Testis (tissue), 3 donors: ENCODE measurements around the gene EDA2R. TPM values are rescaled to one million over a fixed set of nuclear protein-coding genes. Genes with fewer than 3 reads are reported as not detected.

Source experiments
- DNase-seq: peaks from one replicate; pipeline ENCODE4 v3.0.0-alpha.2; 2019
- H3K27ac ChIP-seq, 2 donors: fragments of 200-600 bp; sonication (generic); one replicate each; pipeline ENCODE4 v1.5.1; 2019
- H3K27me3 ChIP-seq: fragments of 200-600 bp; sonication (generic); one replicate; pipeline ENCODE4 v1.5.1; 2019
- H3K36me3 ChIP-seq: fragments of 200-600 bp; sonication (generic); one replicate; pipeline ENCODE4 v1.5.1; 2017; ENCODE audit warnings: low read depth; ENCODE audit errors: missing control alignments
- H3K4me1 ChIP-seq: fragments of 200-600 bp; sonication (generic); one replicate; pipeline ENCODE4 v1.5.1; 2019
- H3K4me3 ChIP-seq, 2 donors: fragments of 200-600 bp; sonication (generic); one replicate each; pipeline ENCODE4 v1.5.1; 2017 to 2019
- H3K9me3 ChIP-seq: fragments of 200-600 bp; sonication (generic); one replicate; pipeline ENCODE4 v1.5.1; 2017
- CTCF ChIP-seq, 3 experiments: fragments of 450-650 bp in 2 of 3; fragments of 200-600 bp in 1 of 3; sonication (generic) in 1 of 3; IDR thresholded peaks; one replicate each; pipeline ENCODE4 v1.5.1; 2016 to 2019; ENCODE audit warnings: antibody characterized with exemption in 3 of 3, mild to moderate bottlenecking in 2 of 3, moderate library complexity in 1 of 3
- POLR2A ChIP-seq: fragments of 450-650 bp; IDR thresholded peaks from one replicate; pipeline ENCODE4 v1.6.1; 2017; ENCODE audit warnings: antibody characterized with exemption, mild to moderate bottlenecking, moderate library complexity
- WGBS, 2 donors: methylation state at CpG; one replicate each; pipeline ENCODE4 v1.1.5; 2018; 5-methylcytosine and 5-hydroxymethylcytosine counted together
- intact Hi-C: fragments of 100-400 bp; cut with DNase I; formaldehyde crosslinking; loops from one replicate; pipeline ENCODE4 v1.15.1; 2023; ENCODE audit warnings: low total_unique reads
- polyA plus RNA-seq: library from polyadenylated mRNA; stranded (reverse); fragments of 350-450 nt; fragmentation: Illumina TruSeq; extraction: RNeasy Lipid Tissue Mini Kit (QIAGEN cat#74804); gene quantifications from one replicate; pipeline ENCODE4 v1.2.3, GENCODE V29; 2014; ENCODE audit warnings: low read depth, low replicate concordance; ENCODE audit not compliant: insufficient read depth
- total RNA-seq, 2 donors: library from RNA; depleted of rRNA; stranded (reverse); fragments of >200 nt; gene quantifications; one replicate each; pipeline ENCODE4 v1.2.3, GENCODE V29; 2016

EDA2R gene
- total and polyA plus RNA-seq, 3 donors from 2014 or later: 2.0 to 4.0 (median 3.1) TPM

- Histone ChIP-seq H3K4me3 (no peak overlapping the region), H3K27ac (no peak overlapping the region), H3K9me3 (no peaks in the 10 kb centered on the region), H3K4me1 (no peaks in the 10 kb centered on the region), H3K27me3 (no peaks in the 10 kb centered on the region), H3K36me3 (no peaks in the 10 kb centered on the region)
- no peak for DNase-seq
- intact Hi-C loops: no loop called here
- no peak for TF ChIP-seq CTCF (IDR thresholded peaks at IDR 0.05)
- no peak for TF ChIP-seq POLR2A
- WGBS, 2 donors: 90% methylated on average over 3 of the region's 3 CpGs; no CpG with 5 or more reads in 1 of the 2 donors
These were observed 13.4 kb downstream of the EDA2R start for GRCh38 chrX:66625525-66625924.

GRCh38 chrX:66622209-66622608 is 16.7 kb downstream of the EDA2R start:
- intact Hi-C loops: no loop called here

GRCh38 chrX:66616944-66617343 is 21.9 kb downstream of the EDA2R start:
- Histone ChIP-seq H3K36me3 (no peaks in the 10 kb centered on the region), H3K27ac (no peak overlapping the region), H3K9me3 (no peaks in the 10 kb centered on the region), H3K27me3 (no peaks in the 10 kb centered on the region), H3K4me1 (no peaks in the 10 kb centered on the region), H3K4me3 (no peak overlapping the region)
- TF ChIP-seq CTCF (IDR thresholded peaks at IDR 0.05) (no peak), POLR2A (no peak)
- intact Hi-C loops: no loop called here
- WGBS, 2 donors: 97 to 100% methylated on average over 2 of the region's 2 CpGs
- no peak for DNase-seq

More at GRCh38 chrX:66622209-66622608, 16.7 kb downstream of the EDA2R start:
- H3K4me3 ChIP-seq: no peak overlapping the region
- no peaks in the 10 kb centered on the region for H3K27me3 ChIP-seq
- WGBS, 2 donors: 94 to 96% methylated on average over 3 of the region's 3 CpGs
- no peak overlapping the region for H3K27ac ChIP-seq
- no peak for DNase-seq
- H3K4me1 ChIP-seq: no peaks in the 10 kb centered on the region
- H3K36me3 ChIP-seq: no peaks in the 10 kb centered on the region
- H3K9me3 ChIP-seq: no peaks in the 10 kb centered on the region
- TF ChIP-seq CTCF (IDR thresholded peaks at IDR 0.05) (no peak), POLR2A (no peak)

GRCh38 chrX:66602381-66602938 is 36.4 kb downstream of the EDA2R start:
- Histone ChIP-seq H3K4me3 (no peak overlapping the region), H3K27ac (no peak overlapping the region), H3K27me3 (no peaks in the 10 kb centered on the region), H3K36me3 (no peaks in the 10 kb centered on the region), H3K9me3 (no peaks in the 10 kb centered on the region), H3K4me1 (no peaks in the 10 kb centered on the region)
- 44 to 80% methylated on average over 1 of the region's 1 CpG for WGBS, 2 donors
- TF ChIP-seq CTCF (IDR thresholded peaks at IDR 0.05) (no peak), POLR2A (no peak)
- intact Hi-C loops: no loop called here
- no peak for DNase-seq

- no peak for DNase-seq
- H3K4me1 ChIP-seq: no peaks in the 10 kb centered on the region
- H3K9me3 ChIP-seq: no peaks in the 10 kb centered on the region
- no peak overlapping the region for H3K4me3 ChIP-seq
- no peaks in the 10 kb centered on the region for H3K36me3 ChIP-seq
- intact Hi-C loops: no loop called here
- H3K27ac ChIP-seq: no peak overlapping the region
- TF ChIP-seq POLR2A (no peak), CTCF (IDR thresholded peaks at IDR 0.05) (no peak)
- no peaks in the 10 kb centered on the region for H3K27me3 ChIP-seq
These were observed 37.4 kb downstream of the EDA2R start for GRCh38 chrX:66601522-66601921.
